A673 (cell line): ENCODE measurements around the gene EDEM3. TPM values are rescaled to one million over a fixed set of nuclear protein-coding genes. Genes with fewer than 3 reads are reported as not detected.

Experiments
- BruUV-seq: library from RNA; stranded (reverse); fragments of 400-500 nt; replicated peaks from 2 replicates; lab custom pipeline; 2021; lab: Mats Ljungman, UMichigan
- CTCF ChIA-PET: fragments of 300-600 bp; sonication (Branson Sonifier 250); formaldehyde crosslinking; loops from one replicate; lab custom pipeline; 2022; ENCODE audit warnings: antibody characterized with exemption; lab: Charles Lee
- POLR2A ChIA-PET: fragments of 300-600 bp; sonication (Branson Sonifier 250); formaldehyde crosslinking; loops from one replicate; lab custom pipeline; 2022; ENCODE audit warnings: antibody characterized with exemption; ENCODE audit not compliant: low non-redundant PET; lab: Charles Lee
- DNase-seq: peaks from one replicate; pipeline ENCODE4 v3.0.0-alpha.2; 2015; ENCODE audit warnings: low spot score
- H3K27ac ChIP-seq: fragments of 200-600 bp; sonication (generic); 2 replicates; pipeline ENCODE4 v1.5.1; 2016; ENCODE audit warnings: mixed run types, low read depth, mild to moderate bottlenecking, mixed read lengths, antibody characterized with exemption, low read length; ENCODE audit not compliant: poor library complexity, severe bottlenecking
- H3K27me3 ChIP-seq: fragments of 200-600 bp; sonication (generic); replicated peaks from 2 replicates; pipeline ENCODE4 v1.6.1; 2017; ENCODE audit warnings: mixed run types, low read depth, mild to moderate bottlenecking, mixed read lengths, antibody characterized with exemption, low read length; ENCODE audit not compliant: insufficient read depth, poor library complexity
- H3K36me3 ChIP-seq: fragments of 200-600 bp; sonication (generic); 2 replicates; pipeline ENCODE4 v1.6.1; 2016; ENCODE audit warnings: mixed run types, mild to moderate bottlenecking, mixed read lengths, antibody characterized with exemption, low read length; ENCODE audit not compliant: insufficient read depth, poor library complexity, severe bottlenecking
- H3K4me1 ChIP-seq: fragments of 200-600 bp; sonication (generic); 2 replicates; pipeline ENCODE4 v1.6.1; 2017; ENCODE audit warnings: mixed run types, mild to moderate bottlenecking, mixed read lengths, antibody characterized with exemption, low read length; ENCODE audit not compliant: insufficient read depth, poor library complexity, severe bottlenecking
- H3K4me3 ChIP-seq: fragments of 200-600 bp; sonication (generic); 2 replicates; pipeline ENCODE4 v1.5.1; 2016; ENCODE audit warnings: low read depth, mixed run types, mild to moderate bottlenecking, mixed read lengths, low read length; ENCODE audit not compliant: poor library complexity, severe bottlenecking
- H3K9me3 ChIP-seq: fragments of 200-600 bp; sonication (generic); 2 replicates; pipeline ENCODE4 v1.6.1; 2016; ENCODE audit warnings: mixed run types, low read depth, mild to moderate bottlenecking, mixed read lengths, antibody characterized with exemption, low read length; ENCODE audit not compliant: poor library complexity, severe bottlenecking
- CTCF ChIP-seq: fragments of 300-800, 200-600 bp; sonication (generic); conservative IDR thresholded peaks from 2 replicates; pipeline ENCODE4 v1.5.1; 2017; ENCODE audit warnings: low read depth, mild to moderate bottlenecking, antibody characterized with exemption, low read length, moderate library complexity, mixed read lengths
- EZH2 ChIP-seq: fragments of 200-600 bp; sonication (generic); IDR thresholded peaks from 2 replicates; pipeline ENCODE4 v1.6.1; 2017; ENCODE audit warnings: borderline replicate concordance, low read depth, mild to moderate bottlenecking, mixed read lengths, antibody characterized with exemption, low read length; ENCODE audit not compliant: poor library complexity, severe bottlenecking
- intact Hi-C: fragments of 100-400 bp; cut with micrococcal nuclease; formaldehyde crosslinking; loops from one replicate; pipeline ENCODE4 v1.10.0; 2022; ENCODE audit not compliant: unreplicated experiment
- total RNA-seq: library from RNA; stranded (reverse); gene quantifications from 2 replicates; pipeline ENCODE4 v1.2.3, GENCODE V29; 2021

The EDEM3 gene
- total RNA-seq, 1 experiment from 2014 or later = 24.3 TPM

GRCh38 chr1:184673305-184673704, 81.4 kb downstream of the EDEM3 start:
- TF ChIP-seq CTCF (no peak), EZH2 (no peak)
- H3K4me3 ChIP-seq = no peak overlapping the region
- H3K27ac ChIP-seq = no peak overlapping the region
- ChIA-PET CTCF (no interaction called here), POLR2A (no interaction called here)
- BruUV-seq = no TSS peak
- no peaks in the 10 kb centered on the region for H3K36me3 ChIP-seq
- H3K27me3 ChIP-seq = no peaks in the 10 kb centered on the region
- no peaks in the 10 kb centered on the region for H3K9me3 ChIP-seq
- intact Hi-C loops = no loop called here
- no peak for DNase-seq
- no peaks in the 10 kb centered on the region for H3K4me1 ChIP-seq

- no peak for DNase-seq
- H3K4me1 ChIP-seq = no peaks in the 10 kb centered on the region
- no peak overlapping the region for H3K27ac ChIP-seq
- H3K27me3 ChIP-seq = no peaks in the 10 kb centered on the region
- intact Hi-C loops = no loop called here
- ChIA-PET CTCF (interaction anchor here (0.6 kb wide), 1 partner anchor 9 kb away, joined by 7 read pairs; no protein-coding TSS in a partner anchor), POLR2A (no interaction called here)
- no peaks in the 10 kb centered on the region for H3K9me3 ChIP-seq
- H3K36me3 ChIP-seq = no peaks in the 10 kb centered on the region
- TF ChIP-seq CTCF = no peak
- no peak for TF ChIP-seq EZH2
- no peak overlapping the region for H3K4me3 ChIP-seq
- BruUV-seq = no TSS peak
Measured at GRCh38 chr1:184672013-184672726, 82.5 kb downstream of the EDEM3 start.

- Histone ChIP-seq H3K36me3 (no peaks in the 10 kb centered on the region), H3K4me1 (no peaks in the 10 kb centered on the region), H3K4me3 (no peak overlapping the region), H3K27ac (no peak overlapping the region), H3K9me3 (no peaks in the 10 kb centered on the region), H3K27me3 (no peaks in the 10 kb centered on the region)
- BruUV-seq = no TSS peak
- CTCF ChIA-PET = no interaction called here
- DNase-seq = no peak
- POLR2A ChIA-PET = no interaction called here
- intact Hi-C loops = loop anchor here (10.0 kb wide), 4 partner anchors 285 to 1015 kb away; partner anchors contain the start of genes APOBEC4 and C1orf21
- TF ChIP-seq EZH2 (no peak), CTCF (no peak)
Measured at GRCh38 chr1:184669391-184669790, 85.3 kb downstream of the EDEM3 start.
